ENCODE measurements around the gene MRPS6. TPM values are rescaled to one million over a fixed set of nuclear protein-coding genes. Genes with fewer than 3 reads are reported as not detected.
A peak's percentile ranks its signal among the peaks of the same experiment; 100 is the strongest.

MRPS6 gene
- total and polyA plus RNA-seq, 2 experiments from 2014 or later, result 13.7 to 83.9 TPM

GRCh38 chr21:34186109-34186719 is 112.8 kb downstream of the MRPS6 start:
- TF ChIP-seq EZH2 (IDR thresholded peaks at IDR 0.05; ENCODE audit: insufficient read depth, poor library complexity, severe bottlenecking) (no peak), EZH2phosphoT487 (IDR thresholded peaks at IDR 0.05; ENCODE audit: insufficient read depth, low read depth) (no peak)
- Histone ChIP-seq H3K4me2 (ENCODE audit: unreplicated experiment) (no peak overlapping the region), H3K27me3 (replicated peaks; ENCODE audit: insufficient read depth) (no peaks in the 10 kb centered on the region), H3K9ac (no peak overlapping the region), H3K79me2 (ENCODE audit: insufficient read depth) (no peaks in the 10 kb centered on the region), H3K4me1 (ENCODE audit: insufficient read depth) (no peaks in the 10 kb centered on the region), H3K9me3 (ENCODE audit: low read depth) (no peaks in the 10 kb centered on the region), H3K9me2 (ENCODE audit: insufficient read depth) (peaks cover 2% of the 10 kb centered on the region; the same call in 1 of the 2 replicates), H3K27ac (no peak overlapping the region), H4K20me1 (ENCODE audit: insufficient read depth) (no peaks in the 10 kb centered on the region), H3K36me3 (ENCODE audit: low read depth) (no peaks in the 10 kb centered on the region), H3K4me3 (no peak overlapping the region), H2AFZ (no peak overlapping the region), H3F3A (ENCODE audit: insufficient read depth) (peaks cover 5% of the 10 kb centered on the region; the same call in 1 of the 2 replicates)
- DNase-seq, result no peak
- WGBS, 2 experiments (ENCODE audit: low coverage in 1 of 2, low lambda C conversion rate in 2 of 2, missing lambda C conversion rate in 2 of 2), result 85 to 86% methylated on average over 12 of the region's 12 CpGs
- in situ Hi-C loops (cut with MboI), result no loop called here

DNA sequence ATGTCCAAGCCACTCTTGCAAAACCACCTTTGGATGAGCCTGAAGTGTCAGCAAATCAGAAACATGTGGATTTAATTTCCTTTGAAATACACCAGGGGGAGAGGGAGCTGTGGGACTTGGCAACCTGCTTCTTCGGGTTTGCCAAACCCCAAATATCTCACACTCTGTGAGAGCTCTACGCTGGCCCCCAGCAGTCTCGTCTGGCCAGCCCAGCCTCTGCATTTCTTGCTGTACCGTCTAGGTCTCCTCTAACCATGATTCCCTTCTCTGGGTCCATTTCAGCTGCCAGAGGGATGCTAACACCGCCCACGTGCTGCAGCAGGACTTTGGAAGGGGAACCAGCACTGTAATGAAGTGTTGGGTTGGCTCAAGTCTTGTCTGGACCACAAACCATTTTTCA is 114.6 kb downstream of the MRPS6 start:
- no peak overlapping the region for H3K27ac ChIP-seq
- no peak overlapping the region for H3K4me3 ChIP-seq
- TF ChIP-seq EZH2phosphoT487 (IDR thresholded peaks at IDR 0.05; ENCODE audit: insufficient read depth, low read depth) (no peak), EZH2 (IDR thresholded peaks at IDR 0.05; ENCODE audit: insufficient read depth, poor library complexity, severe bottlenecking) (no peak)
- H3K79me2 ChIP-seq (ENCODE audit: insufficient read depth), result no peaks in the 10 kb centered on the region
- no peak overlapping the region for H2AFZ ChIP-seq
- peaks cover 5% of the 10 kb centered on the region; the same call in 1 of the 2 replicates for H3F3A ChIP-seq (ENCODE audit: insufficient read depth)
- H3K36me3 ChIP-seq (ENCODE audit: low read depth), result no peaks in the 10 kb centered on the region
- no peaks in the 10 kb centered on the region for H3K9me3 ChIP-seq (ENCODE audit: low read depth)
- in situ Hi-C loops (cut with MboI), result no loop called here
- peak; percentile 68 for DNase-seq
- H3K9ac ChIP-seq, result no peak overlapping the region
- WGBS, 2 experiments (ENCODE audit: low coverage in 1 of 2, low lambda C conversion rate in 2 of 2, missing lambda C conversion rate in 2 of 2), result 4% methylated on average over 6 of the region's 6 CpGs
- no peak overlapping the region for H3K4me2 ChIP-seq (ENCODE audit: unreplicated experiment)
- H4K20me1 ChIP-seq (ENCODE audit: insufficient read depth), result no peaks in the 10 kb centered on the region
- H3K9me2 ChIP-seq (ENCODE audit: insufficient read depth), result no peaks in the 10 kb centered on the region
- H3K4me1 ChIP-seq (ENCODE audit: insufficient read depth), result no peaks in the 10 kb centered on the region
- H3K27me3 ChIP-seq (replicated peaks; ENCODE audit: insufficient read depth), result no peaks in the 10 kb centered on the region

- 97 to 100% methylated on average over 3 of the region's 3 CpGs for WGBS, 2 experiments (ENCODE audit: low coverage in 1 of 2, low lambda C conversion rate in 2 of 2, missing lambda C conversion rate in 2 of 2)
- H2AFZ ChIP-seq, result no peak overlapping the region
- H3K27ac ChIP-seq, result no peak overlapping the region
- no peaks in the 10 kb centered on the region for H3K9me3 ChIP-seq (ENCODE audit: low read depth)
- no peak overlapping the region for H3K9ac ChIP-seq
- no peaks in the 10 kb centered on the region for H3K36me3 ChIP-seq (ENCODE audit: low read depth)
- H3K27me3 ChIP-seq (replicated peaks; ENCODE audit: insufficient read depth), result no peaks in the 10 kb centered on the region
- no peak overlapping the region for H3K4me2 ChIP-seq (ENCODE audit: unreplicated experiment)
- no peaks in the 10 kb centered on the region for H4K20me1 ChIP-seq (ENCODE audit: insufficient read depth)
- no peaks in the 10 kb centered on the region for H3K79me2 ChIP-seq (ENCODE audit: insufficient read depth)
- no peak for DNase-seq
- TF ChIP-seq EZH2phosphoT487 (IDR thresholded peaks at IDR 0.05; ENCODE audit: insufficient read depth, low read depth) (no peak), EZH2 (IDR thresholded peaks at IDR 0.05; ENCODE audit: insufficient read depth, poor library complexity, severe bottlenecking) (no peak)
- no peaks in the 10 kb centered on the region for H3K4me1 ChIP-seq (ENCODE audit: insufficient read depth)
- no peaks in the 10 kb centered on the region for H3K9me2 ChIP-seq (ENCODE audit: insufficient read depth)
- no peak overlapping the region for H3K4me3 ChIP-seq
- in situ Hi-C loops (cut with MboI), result no loop called here
- H3F3A ChIP-seq (ENCODE audit: insufficient read depth), result peaks cover 5% of the 10 kb centered on the region; the same call in 1 of the 2 replicates
These were observed 116.1 kb downstream of the MRPS6 start for GRCh38 chr21:34189506-34189905.

- Histone ChIP-seq H3K36me3 (ENCODE audit: low read depth) (no peaks in the 10 kb centered on the region), H2AFZ (no peak overlapping the region), H3K9me2 (ENCODE audit: insufficient read depth) (no peaks in the 10 kb centered on the region), H4K20me1 (ENCODE audit: insufficient read depth) (no peaks in the 10 kb centered on the region), H3F3A (ENCODE audit: insufficient read depth) (peaks cover 5% of the 10 kb centered on the region; the same call in 1 of the 2 replicates), H3K9ac (no peak overlapping the region), H3K27ac (no peak overlapping the region), H3K4me2 (ENCODE audit: unreplicated experiment) (no peak overlapping the region), H3K4me1 (ENCODE audit: insufficient read depth) (no peaks in the 10 kb centered on the region), H3K27me3 (replicated peaks; ENCODE audit: insufficient read depth) (no peaks in the 10 kb centered on the region), H3K4me3 (no peak overlapping the region), H3K9me3 (ENCODE audit: low read depth) (no peaks in the 10 kb centered on the region), H3K79me2 (ENCODE audit: insufficient read depth) (no peaks in the 10 kb centered on the region)
- no peak for DNase-seq
- 73 to 76% methylated on average over 7 of the region's 7 CpGs for WGBS, 2 experiments (ENCODE audit: low coverage in 1 of 2, low lambda C conversion rate in 2 of 2, missing lambda C conversion rate in 2 of 2)
- in situ Hi-C loops (cut with MboI), result no loop called here
- TF ChIP-seq EZH2phosphoT487 (IDR thresholded peaks at IDR 0.05; ENCODE audit: insufficient read depth, low read depth) (no peak), EZH2 (IDR thresholded peaks at IDR 0.05; ENCODE audit: insufficient read depth, poor library complexity, severe bottlenecking) (no peak)
These were observed 117.4 kb downstream of the MRPS6 start for GRCh38 chr21:34190576-34191321.
